GM12865 (cell line): ENCODE results near the gene DLG2.
"Not testable (repeated sequence)": the region's sequence is repeated elsewhere in the genome, so short reads cannot be mapped to it uniquely, and the experiment has no call there.

ENCODE experiments used
- DNase-seq: peaks from one replicate; pipeline ENCODE4 v3.0.0; 2010; ENCODE audit warnings: low read depth
- H3K4me3 ChIP-seq: 2 replicates; pipeline ENCODE4 v1.5.1; 2011; ENCODE audit warnings: mild to moderate bottlenecking, low read depth, low read length, control low read depth
- CTCF ChIP-seq: IDR thresholded peaks from 2 replicates; pipeline ENCODE4 v1.5.1; 2011; ENCODE audit warnings: low read length, control low read depth, low read depth, inconsistent platforms; ENCODE audit not compliant: insufficient read depth; ENCODE audit errors: missing control alignments

The DLG2 gene

GRCh38 chr11:85627332-85627997, at the start of gene DLG2:
Gene DLG2 (minus strand): TSS chr11:85627344.
- DNase-seq, result peak; percentile 23
- H3K4me3 ChIP-seq, result peak within 1 kb of the TSS; percentile 59
- TF ChIP-seq CTCF, result no peak

GRCh38 chr11:85673393-85673792, 46.2 kb upstream of the DLG2 start:
- DNase-seq, result no peak
- H3K4me3 ChIP-seq, result no peak overlapping the region
- TF ChIP-seq CTCF, result no peak

GRCh38 chr11:85672105-85672902, 45.2 kb upstream of the DLG2 start:
- DNase-seq, result no peak
- H3K4me3 ChIP-seq, result no peak overlapping the region
- TF ChIP-seq CTCF, result no peak

- DNase-seq, H3K4me3 ChIP-seq: not testable (repeated sequence)
Observed at GRCh38 chr11:85670949-85671663, 44.0 kb upstream of the DLG2 start.

GRCh38 chr11:85668157-85668556, 41.0 kb upstream of the DLG2 start:
- TF ChIP-seq CTCF, result no peak
- no peak for DNase-seq

GRCh38 chr11:85666687-85667086, 39.5 kb upstream of the DLG2 start:
- no peak for TF ChIP-seq CTCF
- DNase-seq, result no peak
- no peak overlapping the region for H3K4me3 ChIP-seq

More at GRCh38 chr11:85668157-85668556, 41.0 kb upstream of the DLG2 start:
- no peak overlapping the region for H3K4me3 ChIP-seq

- no peak for TF ChIP-seq CTCF
- DNase-seq, result no peak
- H3K4me3 ChIP-seq, result no peak overlapping the region
Observed at GRCh38 chr11:85665733-85666132, 38.6 kb upstream of the DLG2 start.
